GM18951 (cell line): ENCODE results near the gene BRDT.
"Not testable (repeated sequence)": the region's sequence is repeated elsewhere in the genome, so short reads cannot be mapped to it uniquely, and the experiment has no call there.

Experiments used
- POLR2A ChIP-seq: IDR thresholded peaks from 4 replicates; pipeline ENCODE4 v1.6.1; 2011; ENCODE audit warnings: mild to moderate bottlenecking; ENCODE audit not compliant: insufficient read length, insufficient read depth; ENCODE audit errors: extremely low read depth
- in situ Hi-C: fragments of 300-500 bp; cut with MboI; formaldehyde crosslinking; loops from one replicate; pipeline ENCODE4 v1.12.0; 2022; ENCODE audit warnings: low sequenced_read_pairs, mixed read lengths, inconsistent platforms; ENCODE audit not compliant: unreplicated experiment

BRDT gene

DNA sequence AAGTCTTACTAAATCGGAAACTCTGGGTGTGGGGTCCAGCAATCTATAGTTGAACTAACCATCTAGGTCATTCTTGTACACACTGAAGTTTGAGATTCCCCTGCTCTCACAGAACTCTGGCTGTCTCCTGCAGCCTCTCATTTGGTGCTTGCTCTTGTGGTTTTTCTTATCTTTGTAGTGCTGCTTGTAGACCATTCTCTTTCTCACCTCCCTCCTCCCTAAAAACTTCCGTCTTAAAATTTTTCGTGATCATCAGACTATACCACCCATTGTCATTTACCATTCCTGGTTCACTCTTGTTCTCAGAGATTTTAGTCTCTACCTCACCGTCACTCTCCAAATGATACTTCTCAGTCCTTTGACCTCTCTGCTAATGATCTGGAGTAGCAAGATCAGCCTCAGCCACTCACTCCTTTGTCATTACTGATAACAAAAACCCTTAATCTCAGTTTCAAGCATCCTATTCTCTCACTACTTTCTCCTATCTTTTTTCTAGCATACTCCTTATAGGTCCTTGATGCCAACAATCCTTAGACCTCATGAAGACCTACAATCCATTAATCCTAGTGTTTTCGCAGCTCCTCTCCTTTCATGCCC is 67.6 kb downstream of the BRDT start:
- TF ChIP-seq POLR2A: no peak
- in situ Hi-C loops: no loop called here

DNA sequence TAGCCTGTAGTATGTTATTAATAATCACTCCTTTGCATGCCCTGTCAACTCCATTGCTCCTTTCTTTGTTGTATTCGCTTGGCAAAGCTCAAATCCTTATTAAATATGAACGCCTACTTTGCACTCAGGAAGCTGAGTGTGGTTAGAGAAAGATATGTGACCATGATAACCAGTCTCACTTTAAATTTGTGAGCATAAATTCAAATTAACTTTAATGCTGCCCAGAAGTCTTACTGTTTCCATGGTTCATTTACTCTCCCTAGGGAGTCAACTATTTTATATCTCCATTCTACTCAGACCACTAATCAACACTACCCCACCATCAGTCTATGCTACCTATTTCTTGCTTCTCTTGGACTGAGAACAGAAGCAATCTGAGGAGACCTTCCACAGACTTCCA is 68.5 kb downstream of the BRDT start:
- in situ Hi-C loops: no loop called here
- TF ChIP-seq POLR2A: no peak

DNA sequence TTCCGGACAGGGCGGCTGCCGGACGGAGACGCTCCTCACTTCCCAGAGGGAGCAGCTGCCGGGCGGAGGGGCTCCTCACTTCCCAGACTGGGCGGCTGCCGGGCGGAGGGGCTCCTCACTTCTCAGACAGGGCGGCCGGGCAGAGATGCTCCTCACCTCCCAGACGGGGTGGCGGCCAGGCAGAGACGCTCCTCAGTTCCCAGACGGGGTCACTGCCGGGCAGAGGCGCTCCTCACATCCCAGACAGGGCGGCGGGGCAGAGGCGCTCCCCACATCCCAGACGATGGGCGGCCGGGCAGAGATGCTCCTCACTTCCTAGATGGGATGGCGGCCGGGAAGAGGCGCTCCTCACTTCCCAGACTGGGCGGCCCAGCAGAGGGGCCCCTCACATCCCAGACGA is 76.8 kb downstream of the BRDT start:
- in situ Hi-C loops: not testable (repeated sequence)

DNA sequence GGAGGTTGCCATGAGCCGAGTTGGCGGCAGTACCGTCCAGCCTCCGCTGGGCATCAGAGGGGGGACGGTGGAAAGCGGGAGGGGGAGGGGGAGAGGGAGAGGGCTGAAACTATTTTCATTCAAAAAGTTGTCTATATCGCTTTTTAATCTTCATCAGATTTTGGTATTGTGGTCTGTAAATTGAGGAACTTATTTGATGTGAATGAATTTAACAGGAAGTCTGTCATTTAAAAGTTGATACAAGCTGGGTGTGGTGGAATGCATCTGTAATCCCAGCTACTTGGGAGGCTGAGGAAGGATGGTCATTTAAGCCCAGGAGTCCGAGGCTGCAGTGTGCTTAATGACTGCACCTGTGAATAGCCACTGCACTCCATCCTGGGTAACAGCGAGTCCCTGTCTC is 77.6 kb downstream of the BRDT start:
- TF ChIP-seq POLR2A: no peak
- in situ Hi-C loops: no loop called here

DNA sequence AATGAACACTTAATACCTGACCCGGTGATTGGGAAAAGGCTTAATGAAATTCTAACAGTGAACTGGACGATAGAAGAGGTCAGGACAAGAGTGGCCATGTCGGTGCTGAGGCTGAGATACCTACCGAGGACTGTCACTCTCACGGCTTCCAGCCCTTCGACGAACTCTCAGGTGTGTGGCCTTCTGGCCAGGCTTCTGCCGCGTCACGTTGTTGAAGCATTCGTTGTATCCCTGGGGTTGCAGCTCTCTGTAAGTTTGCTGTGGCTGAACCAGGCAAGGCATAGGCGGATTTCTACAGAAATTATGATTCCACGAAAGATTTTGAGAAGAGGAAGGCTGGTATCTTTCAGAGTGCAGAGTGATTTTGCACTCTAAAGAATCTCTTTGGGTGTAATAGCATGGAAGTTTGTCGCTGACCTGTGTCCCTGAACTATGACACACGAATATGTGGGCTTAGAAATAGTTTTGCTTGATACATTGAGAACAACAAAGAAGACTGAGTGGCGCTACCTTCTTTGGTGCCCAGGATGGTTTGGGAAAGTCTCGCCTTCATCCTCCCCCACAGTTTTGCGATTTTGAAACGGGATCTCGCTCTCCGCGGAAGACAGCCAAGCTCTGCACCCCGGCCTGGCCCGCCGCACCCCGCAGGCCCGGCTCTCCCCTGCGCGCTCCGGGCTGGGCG is 80.2 kb downstream of the BRDT start:
- TF ChIP-seq POLR2A: no peak
- in situ Hi-C loops: no loop called here

DNA sequence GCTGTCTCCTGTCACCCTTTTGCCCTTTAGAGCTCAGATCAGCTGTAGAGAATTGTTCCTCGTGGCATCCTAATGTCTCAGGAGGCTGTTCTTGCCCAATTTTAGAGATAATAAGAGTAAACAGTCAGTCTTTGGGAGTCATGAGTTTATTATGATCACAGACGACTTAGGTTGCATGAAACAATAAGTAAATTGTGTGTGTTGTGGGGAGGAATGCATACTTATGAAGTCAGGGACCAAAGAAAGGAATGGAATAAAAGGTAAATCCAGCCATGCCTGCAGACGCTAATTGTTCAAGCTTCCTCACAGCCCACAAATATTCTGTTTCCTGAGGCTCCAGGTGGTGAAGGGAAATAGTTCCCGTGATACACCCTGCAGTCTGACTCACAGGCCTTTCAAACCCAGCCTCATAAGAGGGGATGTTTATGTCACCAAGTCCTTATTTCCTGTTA is 81.5 kb downstream of the BRDT start:
- in situ Hi-C loops: no loop called here
- TF ChIP-seq POLR2A: no peak

DNA sequence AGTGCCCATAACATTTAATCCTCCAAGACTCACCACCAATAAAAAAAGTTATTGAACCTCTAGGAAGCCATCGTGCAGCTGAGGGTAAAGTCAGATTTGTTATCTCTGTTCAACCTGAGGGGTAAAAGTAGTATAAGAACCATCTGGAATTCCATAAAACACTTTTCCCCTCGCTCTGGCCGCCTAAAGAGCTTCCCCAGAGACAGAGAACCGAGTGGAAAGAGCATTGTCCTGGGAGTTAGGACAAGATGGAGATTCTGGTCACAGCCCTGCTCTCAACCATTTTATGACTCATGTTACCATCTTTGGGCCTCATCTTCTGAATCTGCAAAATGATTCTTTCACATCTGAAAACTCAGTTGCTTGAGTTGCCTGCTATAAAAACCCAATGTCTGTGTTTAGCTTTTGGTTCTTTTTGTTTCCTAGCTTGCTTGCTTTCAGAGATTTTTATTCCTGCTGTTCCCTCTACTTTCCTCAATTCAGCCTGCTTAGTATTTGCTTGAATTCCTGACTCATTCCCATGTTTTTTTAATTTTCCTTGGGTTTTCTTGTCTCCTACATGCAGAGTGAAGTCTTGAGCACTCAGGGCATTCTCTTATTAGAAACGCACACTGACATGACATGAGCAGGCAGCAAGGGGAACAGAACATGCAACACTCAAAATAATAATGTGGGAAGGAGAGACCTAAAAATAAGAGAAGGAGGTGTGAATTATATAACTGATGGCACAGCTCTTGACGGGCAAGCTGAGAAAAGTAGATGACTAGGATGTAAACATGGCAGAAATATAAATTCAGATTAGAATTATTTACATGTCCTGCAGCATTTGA is 82.3 kb downstream of the BRDT start:
- in situ Hi-C loops: no loop called here
- TF ChIP-seq POLR2A: no peak

DNA sequence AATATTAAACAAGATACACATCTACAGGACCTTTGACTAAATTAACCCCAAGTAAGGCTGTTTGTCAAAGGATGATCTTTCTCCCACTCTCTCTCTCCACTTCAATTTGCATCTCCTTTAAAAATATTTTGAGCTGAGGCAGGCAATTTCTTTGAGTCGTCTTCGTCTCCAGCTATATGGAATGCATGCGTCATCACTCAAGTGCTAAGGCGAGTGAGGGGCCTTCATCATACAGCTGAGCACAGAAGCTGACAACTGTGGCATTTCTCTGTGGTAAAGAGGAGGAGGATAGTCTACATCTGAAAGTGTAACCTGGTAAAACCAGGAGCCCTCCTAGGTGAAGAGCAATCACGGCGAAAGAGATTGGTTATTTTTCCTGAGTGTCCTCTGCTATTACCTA is 88.2 kb downstream of the BRDT start:
- TF ChIP-seq POLR2A: no peak
- in situ Hi-C loops: no loop called here

DNA sequence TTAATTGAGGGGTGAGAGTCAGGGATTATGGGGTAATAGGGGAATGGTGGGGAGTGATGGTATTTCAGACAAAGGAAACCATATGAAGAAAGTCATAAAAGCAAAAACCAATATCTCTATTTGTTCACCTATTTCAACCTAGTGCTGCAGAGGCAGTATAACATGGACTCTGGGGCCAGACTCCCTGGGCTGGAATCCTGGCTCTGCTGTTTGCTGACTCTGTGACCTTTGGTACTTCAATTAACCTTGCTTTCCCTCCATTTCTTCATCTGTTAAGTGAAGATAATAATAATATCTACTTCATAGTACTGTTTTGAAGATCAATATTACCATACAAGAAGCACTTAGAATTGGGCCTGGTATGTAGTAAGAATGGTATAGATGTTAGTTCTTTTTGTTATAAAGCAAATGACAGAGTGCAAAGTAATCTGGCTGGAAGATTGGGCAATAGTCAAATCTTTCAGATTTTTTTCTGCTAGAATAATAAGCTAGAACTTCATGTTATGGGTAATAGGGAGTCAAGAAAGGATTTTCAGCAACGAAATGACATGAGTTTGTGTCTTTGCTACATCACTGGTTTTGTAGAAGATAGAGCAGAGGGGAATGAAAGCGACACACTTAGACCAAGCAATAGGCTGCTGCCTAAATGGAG is 89.6 kb downstream of the BRDT start:
- in situ Hi-C loops: no loop called here
- TF ChIP-seq POLR2A: no peak

DNA sequence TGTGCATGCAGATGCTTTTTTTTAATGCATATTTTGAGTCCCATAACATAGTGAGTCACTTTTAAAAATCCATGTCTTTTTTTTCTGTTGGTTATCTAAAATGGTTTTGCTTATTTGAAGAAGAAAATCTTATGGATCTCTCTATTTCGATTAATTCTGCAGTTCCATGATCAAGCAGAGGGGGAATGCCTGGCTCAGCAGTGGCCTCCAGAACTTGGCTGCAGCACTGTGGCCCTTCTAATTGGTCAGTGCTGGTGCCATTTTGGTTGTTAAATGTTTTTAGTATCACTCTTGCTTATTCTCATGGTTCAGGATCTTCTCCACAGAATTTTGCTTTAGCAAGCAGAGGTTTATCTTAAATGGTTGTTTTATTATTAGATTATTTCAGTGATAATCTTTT is 91.8 kb downstream of the BRDT start:
- in situ Hi-C loops: no loop called here
- TF ChIP-seq POLR2A: no peak

DNA sequence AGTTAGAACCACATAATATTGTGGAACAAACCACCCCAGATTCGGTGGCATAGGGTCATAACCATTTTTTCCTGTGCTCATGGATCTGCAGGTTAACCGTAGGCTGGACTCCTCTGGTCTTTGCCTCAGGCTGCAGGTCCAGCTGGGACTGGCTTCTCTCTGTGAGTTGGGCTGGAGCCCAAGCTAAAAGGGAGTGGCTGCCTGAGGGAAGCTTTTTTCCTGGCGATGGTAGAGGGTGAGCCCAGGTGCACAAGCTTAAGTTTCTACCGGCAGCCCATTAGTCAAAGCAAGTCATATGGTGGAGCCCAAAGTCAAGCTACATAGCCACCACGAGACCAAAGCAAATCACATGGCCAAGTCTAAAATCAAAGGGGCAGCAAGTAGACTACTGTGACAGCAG is 94.4 kb downstream of the BRDT start:
- no peak for TF ChIP-seq POLR2A
- in situ Hi-C loops: no loop called here

DNA sequence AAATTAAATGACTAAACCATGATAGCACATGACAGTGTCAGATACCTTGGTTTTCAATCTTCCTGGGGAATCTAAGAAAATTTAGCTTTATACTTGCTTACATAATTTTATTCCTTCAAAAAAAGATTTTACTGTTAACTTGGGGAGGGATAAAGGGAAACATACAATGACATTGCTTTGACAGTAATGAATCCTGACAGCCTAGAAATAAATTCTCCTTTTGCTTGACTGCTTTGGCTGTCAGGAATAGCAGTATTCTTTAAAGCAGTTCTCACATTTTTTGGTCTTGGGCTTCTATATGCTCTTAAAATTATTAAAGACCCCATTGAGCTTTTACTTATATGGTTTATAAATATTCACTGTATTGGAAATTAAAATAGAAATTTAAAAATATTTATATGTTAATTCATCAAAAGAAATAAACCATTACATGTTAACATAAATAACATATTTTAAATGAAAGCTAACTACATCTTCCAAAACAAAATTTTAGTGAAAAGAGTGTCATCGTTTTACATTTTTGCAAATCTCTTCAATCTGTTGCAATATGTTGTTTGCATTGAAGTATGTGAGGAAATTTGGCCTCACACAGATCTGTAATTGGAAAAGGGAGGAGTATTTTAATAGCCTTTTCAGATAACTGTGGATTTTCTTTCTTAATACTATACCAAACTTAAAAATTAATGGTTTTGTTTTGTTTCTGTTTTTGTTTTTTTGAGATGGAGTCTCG is 96.7 kb downstream of the BRDT start:
- TF ChIP-seq POLR2A: no peak
- in situ Hi-C loops: no loop called here

DNA sequence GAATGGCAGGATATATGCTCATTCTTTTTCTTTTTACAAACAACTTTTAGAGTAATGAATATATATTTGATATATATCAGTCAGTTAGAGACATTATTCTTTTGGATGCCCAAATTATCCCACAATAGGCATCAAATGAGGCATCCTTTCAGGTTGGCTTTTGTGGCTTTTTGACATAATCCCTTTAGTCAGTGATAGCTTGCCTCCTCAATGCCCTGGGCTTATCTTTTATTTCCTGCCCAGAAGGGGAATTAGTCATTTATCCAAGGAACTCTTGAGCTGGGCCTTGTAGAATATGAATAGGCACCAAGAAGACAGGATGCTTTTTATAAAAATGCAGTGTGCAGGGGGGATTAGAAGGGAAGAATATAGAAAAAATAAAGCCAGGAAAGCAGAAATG is 102.7 kb downstream of the BRDT start:
- TF ChIP-seq POLR2A: no peak
- in situ Hi-C loops: no loop called here
